H1 (cell line): ENCODE data around the gene RFX6. TPM values are rescaled to one million over a fixed set of nuclear protein-coding genes. Genes with fewer than 3 reads are reported as not detected.
A peak's percentile ranks its signal among the peaks of the same experiment; 100 is the strongest.

Source experiments
- CTCF ChIA-PET: fragments of 300-600 bp; sonication (Branson Sonifier 250); formaldehyde crosslinking; loops from one replicate; lab custom pipeline; 2021; ENCODE audit not compliant: partially characterized antibody; lab: Charles Lee
- POLR2A ChIA-PET: fragments of 300-600 bp; sonication (Branson Sonifier 250); formaldehyde crosslinking; loops from one replicate; lab custom pipeline; 2021; ENCODE audit warnings: inconsistent platforms; ENCODE audit not compliant: partially characterized antibody; lab: Charles Lee
- DNase-seq, 2 experiments: peaks; one replicate each; pipeline versions ENCODE4 v3.0.0 to v3.0.0-alpha.2; 2010 to 2022; ENCODE audit warnings: low spot score in 2 of 2, low read depth in 1 of 2, mixed read lengths in 1 of 2
- FAIRE-seq: peaks from 2 replicates; lab custom pipeline; 2011; peaks lifted over from hg19 to GRCh38; lab: Jason Lieb, UNC
- H2AFZ ChIP-seq: 2 replicates; pipeline ENCODE4 v1.8.1; 2012; ENCODE audit warnings: low read length, inconsistent platforms
- H2AK5ac ChIP-seq: 2 replicates; pipeline ENCODE4 v1.6.1; 2013; ENCODE audit warnings: low read depth, low read length
- H2BK120ac ChIP-seq: replicated peaks from 2 replicates; pipeline ENCODE3; 2013; ENCODE audit warnings: low read depth, low read length, inconsistent platforms
- H2BK12ac ChIP-seq: 2 replicates; pipeline ENCODE4 v1.6.1; 2013; ENCODE audit warnings: low read depth, low read length
- H2BK15ac ChIP-seq: 2 replicates; pipeline ENCODE4 v1.6.1; 2013; ENCODE audit warnings: low read length
- H2BK20ac ChIP-seq: 2 replicates; pipeline ENCODE4 v1.6.1; 2013; ENCODE audit warnings: low read length
- H2BK5ac ChIP-seq: 2 replicates; pipeline ENCODE4 v1.6.1; 2013; ENCODE audit warnings: low read depth, low read length
- H3K14ac ChIP-seq: 2 replicates; pipeline ENCODE4 v1.6.1; 2013; ENCODE audit warnings: inconsistent platforms; ENCODE audit not compliant: insufficient read length
- H3K18ac ChIP-seq: 2 replicates; pipeline ENCODE4 v1.6.1; 2013; ENCODE audit warnings: low read length; ENCODE audit errors: extremely low read depth
- H3K23ac ChIP-seq: 2 replicates; pipeline ENCODE4 v1.6.1; 2013; ENCODE audit warnings: inconsistent platforms; ENCODE audit not compliant: insufficient read length
- H3K23me2 ChIP-seq: 2 replicates; pipeline ENCODE4 v1.6.1; 2013; ENCODE audit warnings: low read depth, low read length
- H3K27ac ChIP-seq: 2 replicates; pipeline ENCODE4 v1.6.1; 2011; ENCODE audit warnings: low read depth, low read length, inconsistent platforms
- H3K27me3 ChIP-seq, 4 experiments: replicated peaks in 1 of 4; 1 replicate in 1 of 4; 2 replicates in 3 of 4; pipeline versions ENCODE4 v1.6.1 to v1.8.1; 2011 to 2013; ENCODE audit warnings: low read length in 3 of 4, mild to moderate bottlenecking in 3 of 4, inconsistent platforms in 2 of 4, mixed read lengths in 2 of 4, moderate library complexity in 1 of 4; ENCODE audit not compliant: control insufficient read depth in 3 of 4, insufficient read depth in 3 of 4; ENCODE audit errors: extremely low read depth in 1 of 4
- H3K36me3 ChIP-seq, 4 experiments: 2 replicates each; pipeline versions ENCODE4 v1.6.1 to v1.8.1; 2011 to 2013; ENCODE audit warnings: mild to moderate bottlenecking in 4 of 4, low read length in 3 of 4, moderate library complexity in 2 of 4, control low read depth in 1 of 4, inconsistent platforms in 1 of 4; ENCODE audit not compliant: insufficient read depth in 4 of 4, control insufficient read depth in 2 of 4
- H3K4ac ChIP-seq: replicated peaks from 2 replicates; pipeline ENCODE3; 2013; ENCODE audit warnings: low read length, low read depth, mixed read lengths, inconsistent platforms; ENCODE audit not compliant: insufficient read length
- H3K4me1 ChIP-seq, 4 experiments: replicated peaks in 1 of 4; 1 replicate in 1 of 4; 2 replicates in 3 of 4; pipeline versions ENCODE4 v1.6.1 to v1.8.1; 2011 to 2013; ENCODE audit warnings: low read length in 3 of 4, inconsistent platforms in 2 of 4, mixed read lengths in 1 of 4; ENCODE audit not compliant: insufficient read depth in 4 of 4, control insufficient read depth in 3 of 4
- H3K4me2 ChIP-seq, 2 experiments: 2 replicates each; pipeline versions ENCODE4 v1.6.1 to v1.8.1; 2011 to 2013; ENCODE audit warnings: low read depth in 2 of 2, low read length in 2 of 2, control low read depth in 1 of 2, inconsistent platforms in 1 of 2, mild to moderate bottlenecking in 1 of 2; ENCODE audit not compliant: insufficient read depth in 1 of 2
- H3K4me3 ChIP-seq, 4 experiments: fragments of 200-600, 300-600 bp in 1 of 4; sonication (generic), shearing (Covaris generic), sonication (Bioruptor Twin) in 1 of 4; 2 replicates each; pipeline versions ENCODE4 v1.5.1 to v1.8.1; 2011 to 2016; ENCODE audit warnings: low read length in 4 of 4, low read depth in 3 of 4, control low read depth in 2 of 4, inconsistent platforms in 2 of 4, mild to moderate bottlenecking in 2 of 4, mixed read lengths in 1 of 4, moderate library complexity in 1 of 4; ENCODE audit not compliant: insufficient read depth in 2 of 4; ENCODE audit errors: extremely low read depth in 1 of 4
- H3K56ac ChIP-seq: replicated peaks from 2 replicates; pipeline ENCODE3; 2013; ENCODE audit warnings: low read depth, mild to moderate bottlenecking, mixed read lengths, low read length, inconsistent platforms; ENCODE audit not compliant: insufficient read length
- H3K79me1 ChIP-seq: 2 replicates; pipeline ENCODE4 v1.6.1; 2013; ENCODE audit warnings: low read depth, low read length, control low read depth
- H3K79me2 ChIP-seq, 2 experiments: 2 replicates each; pipeline versions ENCODE4 v1.6.1 to v1.8.1; 2012 to 2013; ENCODE audit warnings: low read length in 2 of 2, mild to moderate bottlenecking in 2 of 2, inconsistent platforms in 1 of 2; ENCODE audit not compliant: insufficient read depth in 2 of 2, control insufficient read depth in 1 of 2
- H3K9ac ChIP-seq, 4 experiments: replicated peaks in 1 of 4; 1 replicate in 1 of 4; 2 replicates in 3 of 4; pipeline versions ENCODE4 v1.6.1 to v1.8.1; 2011 to 2013; ENCODE audit warnings: low read depth in 3 of 4, low read length in 3 of 4, control low read depth in 2 of 4, mild to moderate bottlenecking in 2 of 4, moderate library complexity in 2 of 4, inconsistent platforms in 1 of 4; ENCODE audit errors: extremely low read depth in 1 of 4
- H3K9me3 ChIP-seq, 2 experiments: 2 replicates each; pipeline versions ENCODE4 v1.6.1 to v1.8.1; 2012 to 2013; ENCODE audit warnings: mild to moderate bottlenecking in 2 of 2, moderate library complexity in 2 of 2, control low read depth in 1 of 2, inconsistent platforms in 1 of 2, low read depth in 1 of 2, low read length in 1 of 2, mixed read lengths in 1 of 2; ENCODE audit not compliant: insufficient read depth in 2 of 2
- H4K20me1 ChIP-seq, 2 experiments: replicated peaks in 1 of 2; 2 replicates each; pipeline versions ENCODE3 to v1.8.1; 2011 to 2013; ENCODE audit warnings: inconsistent platforms in 2 of 2, low read length in 2 of 2, mild to moderate bottlenecking in 1 of 2; ENCODE audit not compliant: insufficient read depth in 2 of 2, control insufficient read depth in 1 of 2
- H4K5ac ChIP-seq: 2 replicates; pipeline ENCODE4 v1.6.1; 2013; ENCODE audit warnings: low read length, low read depth, mixed read lengths, inconsistent platforms; ENCODE audit not compliant: insufficient read length
- H4K8ac ChIP-seq: 2 replicates; pipeline ENCODE4 v1.8.0; 2013; ENCODE audit warnings: mild to moderate bottlenecking, moderate library complexity, low read length, inconsistent platforms; ENCODE audit not compliant: insufficient read depth; ENCODE audit errors: extremely low read depth
- H4K91ac ChIP-seq: replicated peaks from 2 replicates; pipeline ENCODE3; 2013; ENCODE audit warnings: low read length, mixed read lengths, inconsistent platforms; ENCODE audit not compliant: insufficient read length
- ASH2L ChIP-seq: fragments of 200-600, 300-600 bp; sonication (generic); IDR thresholded peaks from one replicate; pipeline ENCODE4 v1.7.1; 2017; ENCODE audit warnings: low read length
- GABPA ChIP-seq: IDR thresholded peaks from 2 replicates; pipeline ENCODE4 v1.6.1; 2011; ENCODE audit warnings: mild to moderate bottlenecking, low read length, moderate library complexity, borderline replicate concordance; ENCODE audit not compliant: insufficient read depth
- GTF2F1 ChIP-seq: IDR thresholded peaks from 2 replicates; pipeline ENCODE4 v1.6.1; 2012; ENCODE audit warnings: low read depth, low read length, improper control_type of control experiment, borderline replicate concordance
- HDAC2 ChIP-seq, 2 experiments: fragments of 300-600 bp in 1 of 2; sonication (generic) in 1 of 2; IDR thresholded peaks; 2 replicates each; pipeline ENCODE4 v1.6.1; 2011 to 2012; ENCODE audit warnings: low read depth in 2 of 2, low read length in 2 of 2, mild to moderate bottlenecking in 2 of 2, moderate library complexity in 2 of 2, borderline replicate concordance in 1 of 2, inconsistent platforms in 1 of 2
- KDM5A ChIP-seq: fragments of 200-600 bp; IDR thresholded peaks from 2 replicates; pipeline ENCODE4 v1.7.1; 2012; ENCODE audit warnings: mild to moderate bottlenecking, low read length, inconsistent platforms, mixed read lengths
- POLR2AphosphoS5 ChIP-seq: IDR thresholded peaks from 2 replicates; pipeline ENCODE4 v1.6.1; 2011; ENCODE audit warnings: low read depth, low read length
- SIN3A ChIP-seq, 2 experiments: IDR thresholded peaks in 1 of 2; conservative IDR thresholded peaks in 1 of 2; 2 replicates each; pipeline ENCODE4 v1.6.1; 2011 to 2012; ENCODE audit warnings: low read length in 2 of 2, improper control_type of control experiment in 1 of 2, low read depth in 1 of 2, mild to moderate bottlenecking in 1 of 2
- SRF ChIP-seq: IDR thresholded peaks from 2 replicates; pipeline ENCODE4 v1.6.1; 2011; ENCODE audit warnings: mild to moderate bottlenecking, low read depth, low read length, moderate library complexity
- TAF7 ChIP-seq: optimal IDR thresholded peaks from 2 replicates; pipeline ENCODE3; 2011; ENCODE audit warnings: low read depth, mild to moderate bottlenecking, inconsistent platforms, low read length, moderate library complexity, borderline replicate concordance
- TBP ChIP-seq: IDR thresholded peaks from 2 replicates; pipeline ENCODE4 v1.6.1; 2011; ENCODE audit warnings: low read depth, low read length, improper control_type of control experiment
- TEAD4 ChIP-seq: IDR thresholded peaks from 2 replicates; pipeline ENCODE4 v1.6.1; 2012; ENCODE audit warnings: low read depth, low read length, inconsistent platforms, mixed read lengths
- ZNF274 ChIP-seq: IDR thresholded peaks from 2 replicates; pipeline ENCODE4 v1.7.0; 2012; ENCODE audit warnings: low read length, borderline replicate concordance; ENCODE audit errors: extremely low read depth
- WGBS, 2 experiments: shearing (Covaris generic) in 1 of 2; methylation state at CpG; one replicate each; pipeline versions ENCODE4 v1.1.6 to v1.1.7; 2013 to 2015; ENCODE audit warnings: low lambda C conversion rate in 2 of 2, mixed read lengths in 2 of 2, inconsistent platforms in 1 of 2, low coverage in 1 of 2, missing lambda C conversion rate in 1 of 2; ENCODE audit not compliant: insufficient replicate concordance in 2 of 2, insufficient coverage in 1 of 2, insufficient read length in 1 of 2; ENCODE audit errors: extremely low coverage in 1 of 2, missing lambda C conversion rate in 1 of 2; 5-methylcytosine and 5-hydroxymethylcytosine counted together
- polyA plus RNA-seq, 7 experiments: library from polyadenylated mRNA; depleted of rRNA in 3 of 7; stranded (reverse) in 5 of 7; unstranded in 2 of 7; fragments of >200 nt in 5 of 7; fragments of 200-250 nt in 2 of 7; gene quantifications; 1 replicate in 5 of 7; 2 replicates in 1 of 7; 4 replicates in 1 of 7; pipeline versions ENCODE4 v1.2.1 to v1.2.3, GENCODE V29; 2011 to 2013; ENCODE audit warnings: missing spikeins in 2 of 7, mixed read lengths in 2 of 7
- total RNA-seq: library from RNA; stranded (reverse); fragmentation: NEBNext Ultra II Directional; extraction: Animal tissue kit (Norgen Biotek cat#: 25700); gene quantifications from 2 replicates; pipeline ENCODE4 v1.2.1, GENCODE V29; 2021
- TF ChIP-seq, protein P1 (sequence below): IDR thresholded peaks from 2 replicates; pipeline ENCODE4 v1.6.1; 2012; ENCODE audit warnings: inconsistent platforms

Gene RFX6
- total and polyA plus RNA-seq, 2 of the 8 experiments (the other 6 are each of a cell fraction or from before 2014, with no cell fraction given), result not detected

GRCh38 chr6:116836606-116837342 is 40.3 kb upstream of the RFX6 start:
- Histone ChIP-seq H3K23me2 (no peaks in the 10 kb centered on the region), H3K4me3 (no peak overlapping the region), H3K27ac (no peak overlapping the region), H2AK5ac (no peak overlapping the region), H2BK120ac (no peak overlapping the region), H2AFZ (peak overlapping the region; percentile 62; the same call in 1 of the 2 replicates), H2BK20ac (no peak overlapping the region), H2BK12ac (no peak overlapping the region), H3K79me2 (no peaks in the 10 kb centered on the region), H4K8ac (no peak overlapping the region), H4K91ac (no peak overlapping the region), H3K36me3 (no peaks in the 10 kb centered on the region), H2BK5ac (no peak overlapping the region), H3K4ac (no peak overlapping the region), H3K9ac (no peak overlapping the region), H3K27me3 (no peaks in the 10 kb centered on the region), H3K23ac (no peak overlapping the region), H3K79me1 (no peaks in the 10 kb centered on the region), H3K14ac (no peak overlapping the region), H2BK15ac (no peak overlapping the region), H4K20me1 (no peaks in the 10 kb centered on the region), H3K18ac (no peak overlapping the region), H3K56ac (no peak overlapping the region), H4K5ac (no peak overlapping the region), H3K4me1 (no peaks in the 10 kb centered on the region), H3K9me3 (no peaks in the 10 kb centered on the region), H3K4me2 (no peak overlapping the region)
- POLR2A ChIA-PET, result no interaction called here
- DNase-seq (no peak), FAIRE-seq (no peak)
- 82% methylated on average over 5 of the region's 5 CpGs; no CpG with 5 or more reads in 1 of the 2 experiments for WGBS, 2 experiments
- CTCF ChIA-PET, result interaction anchor here (0.9 to 3.2 kb wide), 3 partner anchors 9 to 58 kb away, joined by 3 to 11 read pairs (median 5); no protein-coding TSS in a partner anchor
- no peak for TF ChIP-seq KDM5A
- no peak for TF ChIP-seq HDAC2 (IDR thresholded peaks at IDR 0.05; ENCODE audit: borderline replicate concordance in 1 of 2, low read depth in 2 of 2, low read length in 2 of 2)
- no peak for TF ChIP-seq ASH2L
- TF ChIP-seq POLR2AphosphoS5, result no peak
- TF ChIP-seq TEAD4, result no peak
- TF ChIP-seq, protein P1, sequence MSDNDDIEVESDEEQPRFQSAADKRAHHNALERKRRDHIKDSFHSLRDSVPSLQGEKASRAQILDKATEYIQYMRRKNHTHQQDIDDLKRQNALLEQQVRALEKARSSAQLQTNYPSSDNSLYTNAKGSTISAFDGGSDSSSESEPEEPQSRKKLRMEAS, result no peak
- no peak for TF ChIP-seq GABPA
- TF ChIP-seq SRF, result no peak
- no peak for TF ChIP-seq TAF7
- no peak for TF ChIP-seq SIN3A (conservative IDR thresholded peaks at IDR 0.05 in 1 of 2, IDR thresholded peaks at IDR 0.05 in 1 of 2; ENCODE audit: low read depth in 1 of 2, low read length in 2 of 2)
- TF ChIP-seq GTF2F1, result no peak
- TF ChIP-seq TBP, result no peak
- TF ChIP-seq ZNF274, result no peak
